ENCODE measurements around the gene FOSL2.

The FOSL2 gene

GRCh38 chr2:28454016-28454930 lies 61.6 kb downstream of the FOSL2 start:
- no peak overlapping the region for H3K4me3 ChIP-seq (replicated peaks; ENCODE audit: low read depth, low read length)
- TF ChIP-seq CTCF (IDR thresholded peaks at IDR 0.05; ENCODE audit: insufficient read depth, low read length, poor library complexity, severe bottlenecking): no peak
- no peaks in the 10 kb centered on the region; the same call in 1 of the 2 replicates for H3K27me3 ChIP-seq (replicated peaks; ENCODE audit: control insufficient read depth, insufficient read depth, low read length)
- H3K36me3 ChIP-seq (ENCODE audit: control insufficient read depth, insufficient read depth, low read length): no peaks in the 10 kb centered on the region
- no peak for DNase-seq (ENCODE audit: extremely low read depth, insufficient read length)

- H3K4me3 ChIP-seq (replicated peaks; ENCODE audit: low read depth, low read length): no peak overlapping the region
- TF ChIP-seq CTCF (IDR thresholded peaks at IDR 0.05; ENCODE audit: insufficient read depth, low read length, poor library complexity, severe bottlenecking): peak; percentile 29
- no peak for DNase-seq (ENCODE audit: extremely low read depth, insufficient read length)
- H3K27me3 ChIP-seq (replicated peaks; ENCODE audit: control insufficient read depth, insufficient read depth, low read length): no peaks in the 10 kb centered on the region; the same call in 1 of the 2 replicates
- H3K36me3 ChIP-seq (ENCODE audit: control insufficient read depth, insufficient read depth, low read length): no peaks in the 10 kb centered on the region
These were observed 64.6 kb downstream of the FOSL2 start for GRCh38 chr2:28457237-28457636.

- no peak overlapping the region for H3K4me3 ChIP-seq (replicated peaks; ENCODE audit: low read depth, low read length)
- H3K27me3 ChIP-seq (replicated peaks; ENCODE audit: control insufficient read depth, insufficient read depth, low read length): peaks cover 2% of the 10 kb centered on the region; the same call in 1 of the 2 replicates
- DNase-seq (ENCODE audit: extremely low read depth, insufficient read length): no peak
- TF ChIP-seq CTCF (IDR thresholded peaks at IDR 0.05; ENCODE audit: insufficient read depth, low read length, poor library complexity, severe bottlenecking): no peak
- no peaks in the 10 kb centered on the region for H3K36me3 ChIP-seq (ENCODE audit: control insufficient read depth, insufficient read depth, low read length)
These were observed 68.4 kb downstream of the FOSL2 start for GRCh38 chr2:28461056-28461455.

DNA sequence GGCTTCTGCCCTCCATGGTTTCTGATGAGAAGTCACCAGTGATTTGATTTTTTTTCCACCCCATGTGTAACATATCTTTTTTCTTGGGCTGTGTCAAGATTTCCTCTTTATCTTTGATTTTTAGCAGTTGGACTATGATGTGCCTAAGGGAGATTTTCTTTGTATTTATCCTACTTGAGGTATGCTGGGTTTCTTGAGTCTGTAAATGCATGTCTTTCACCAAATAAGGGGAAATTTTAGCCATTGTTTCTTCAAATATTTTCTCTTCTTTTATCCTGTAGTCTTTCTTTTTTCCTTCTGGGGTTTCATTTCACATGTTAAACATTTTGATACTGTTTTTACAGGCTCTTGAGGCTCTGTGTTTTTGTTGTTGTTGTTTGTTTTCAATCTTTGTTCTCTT lies 69.5 kb downstream of the FOSL2 start:
- DNase-seq (ENCODE audit: extremely low read depth, insufficient read length): no peak
- H3K4me3 ChIP-seq (replicated peaks; ENCODE audit: low read depth, low read length): no peak overlapping the region
- H3K36me3 ChIP-seq (ENCODE audit: control insufficient read depth, insufficient read depth, low read length): no peaks in the 10 kb centered on the region
- peaks cover 2% of the 10 kb centered on the region; the same call in 1 of the 2 replicates for H3K27me3 ChIP-seq (replicated peaks; ENCODE audit: control insufficient read depth, insufficient read depth, low read length)
- no peak for TF ChIP-seq CTCF (IDR thresholded peaks at IDR 0.05; ENCODE audit: insufficient read depth, low read length, poor library complexity, severe bottlenecking)

GRCh38 chr2:28463211-28463816 lies 70.7 kb downstream of the FOSL2 start:
- H3K36me3 ChIP-seq (ENCODE audit: control insufficient read depth, insufficient read depth, low read length): no peaks in the 10 kb centered on the region
- peaks cover 2% of the 10 kb centered on the region; the same call in 1 of the 2 replicates for H3K27me3 ChIP-seq (replicated peaks; ENCODE audit: control insufficient read depth, insufficient read depth, low read length)
- DNase-seq (ENCODE audit: extremely low read depth, insufficient read length): no peak
- TF ChIP-seq CTCF (IDR thresholded peaks at IDR 0.05; ENCODE audit: insufficient read depth, low read length, poor library complexity, severe bottlenecking): no peak
- H3K4me3 ChIP-seq (replicated peaks; ENCODE audit: low read depth, low read length): no peak overlapping the region
